ENCODE measurements around the gene HES5. TPM values are rescaled to one million over a fixed set of nuclear protein-coding genes. Genes with fewer than 3 reads are reported as not detected.

The HES5 gene
- total RNA-seq, 4 donors from 2014 or later: not detected

GRCh38 chr1:2567083-2567679 lies 37.1 kb upstream of the HES5 start:
- Histone ChIP-seq H3K4me3 (replicated peaks in 1 of 3) (no peak overlapping the region), H3K36me3 (no peaks in the 10 kb centered on the region), H3K27me3 (no peaks in the 10 kb centered on the region), H3K27ac (no peak overlapping the region), H3K4me1 (peaks cover 0 to 4% of the 10 kb centered on the region in 2 donors), H3K9me3 (no peaks in the 10 kb centered on the region)
- 90 to 95% methylated on average over 8 to 9 of the region's 16 CpGs for WGBS, 2 donors
- intact Hi-C loops (cut with DNase I): no loop called here
- TF ChIP-seq CTCF (IDR thresholded peaks at IDR 0.05) (no peak), POLR2A (IDR thresholded peaks at IDR 0.05) (no peak)
- DNase-seq: no peak

GRCh38 chr1:2566101-2567045 lies 36.3 kb upstream of the HES5 start:
- Histone ChIP-seq H3K27me3 (no peaks in the 10 kb centered on the region), H3K4me1 (peaks cover 0 to 4% of the 10 kb centered on the region in 2 donors), H3K4me3 (replicated peaks in 1 of 3) (no peak overlapping the region), H3K9me3 (no peaks in the 10 kb centered on the region), H3K27ac (no peak overlapping the region), H3K36me3 (no peaks in the 10 kb centered on the region)
- no peak for TF ChIP-seq CTCF (IDR thresholded peaks at IDR 0.05)
- TF ChIP-seq POLR2A (IDR thresholded peaks at IDR 0.05): no peak
- 75 to 89% methylated on average over 30 to 33 of the region's 34 CpGs for WGBS, 2 donors
- intact Hi-C loops (cut with DNase I): no loop called here
- no peak for DNase-seq

- Histone ChIP-seq H3K36me3 (no peaks in the 10 kb centered on the region), H3K27ac (no peak overlapping the region), H3K9me3 (no peaks in the 10 kb centered on the region), H3K4me1 (peaks cover 0 to 4% of the 10 kb centered on the region in 2 donors), H3K27me3 (no peaks in the 10 kb centered on the region), H3K4me3 (replicated peaks in 1 of 3) (no peak overlapping the region)
- DNase-seq: no peak
- intact Hi-C loops (cut with DNase I): no loop called here
- WGBS, 2 donors: 54 to 63% methylated on average over 9 to 14 of the region's 14 CpGs
- TF ChIP-seq CTCF (IDR thresholded peaks at IDR 0.05) (no peak), POLR2A (IDR thresholded peaks at IDR 0.05) (no peak)
Observed at GRCh38 chr1:2564815-2565374, 34.8 kb upstream of the HES5 start.

- no peaks in the 10 kb centered on the region for H3K36me3 ChIP-seq
- intact Hi-C loops (cut with DNase I): no loop called here
- DNase-seq: no peak
Observed at GRCh38 chr1:2564006-2564814, 34.1 kb upstream of the HES5 start.

More at GRCh38 chr1:2564006-2564814, 34.1 kb upstream of the HES5 start:
- no peak for TF ChIP-seq POLR2A (IDR thresholded peaks at IDR 0.05)
- TF ChIP-seq CTCF (IDR thresholded peaks at IDR 0.05): no peak
- Histone ChIP-seq H3K9me3 (no peaks in the 10 kb centered on the region), H3K4me1 (peaks cover 0 to 4% of the 10 kb centered on the region in 2 donors), H3K27me3 (no peaks in the 10 kb centered on the region), H3K27ac (no peak overlapping the region), H3K4me3 (replicated peaks in 1 of 3) (no peak overlapping the region)
- WGBS, 2 donors: 86 to 92% methylated on average over 16 to 19 of the region's 20 CpGs
